ENCODE results near the gene DYNC2H1.

DYNC2H1 gene

GRCh38 chr11:103210543-103210942, 101.3 kb downstream of the DYNC2H1 start:
- Histone ChIP-seq H3K4me1 (ENCODE audit: control insufficient read depth in 1 of 2, insufficient read depth in 2 of 2, low read length in 2 of 2) (no peaks in the 10 kb centered on the region), H3K27ac (ENCODE audit: low read depth, low read length) (no peak overlapping the region), H3K9me3 (ENCODE audit: control insufficient read depth in 1 of 2, low read length in 2 of 2) (no peaks in the 10 kb centered on the region), H3K27me3 (ENCODE audit: control insufficient read depth in 1 of 2, insufficient read depth in 2 of 2, low read length in 2 of 2) (no peaks in the 10 kb centered on the region), H3K9ac (ENCODE audit: low read depth in 1 of 2, low read length in 2 of 2) (no peak overlapping the region), H3K36me3 (ENCODE audit: control insufficient read depth in 1 of 2, insufficient read depth in 2 of 2, low read length in 2 of 2) (no peaks in the 10 kb centered on the region), H3K4me3 (ENCODE audit: low read depth in 1 of 2, low read length in 2 of 2) (no peak overlapping the region)

- Histone ChIP-seq H3K9ac (ENCODE audit: low read depth in 1 of 2, low read length in 2 of 2) (no peak overlapping the region), H3K27ac (ENCODE audit: low read depth, low read length) (no peak overlapping the region), H3K27me3 (ENCODE audit: control insufficient read depth in 1 of 2, insufficient read depth in 2 of 2, low read length in 2 of 2) (no peaks in the 10 kb centered on the region), H3K4me3 (ENCODE audit: low read depth in 1 of 2, low read length in 2 of 2) (no peak overlapping the region), H3K36me3 (ENCODE audit: control insufficient read depth in 1 of 2, insufficient read depth in 2 of 2, low read length in 2 of 2) (no peaks in the 10 kb centered on the region), H3K9me3 (ENCODE audit: control insufficient read depth in 1 of 2, low read length in 2 of 2) (no peaks in the 10 kb centered on the region), H3K4me1 (ENCODE audit: control insufficient read depth in 1 of 2, insufficient read depth in 2 of 2, low read length in 2 of 2) (no peaks in the 10 kb centered on the region)
These were observed 106.6 kb downstream of the DYNC2H1 start for GRCh38 chr11:103215812-103216211.

GRCh38 chr11:103220133-103220532, 110.9 kb downstream of the DYNC2H1 start:
- H3K4me3 ChIP-seq (ENCODE audit: low read depth in 1 of 2, low read length in 2 of 2): no peak overlapping the region
- no peak overlapping the region for H3K27ac ChIP-seq (ENCODE audit: low read depth, low read length)
- H3K4me1 ChIP-seq (ENCODE audit: control insufficient read depth in 1 of 2, insufficient read depth in 2 of 2, low read length in 2 of 2): no peaks in the 10 kb centered on the region
- H3K36me3 ChIP-seq (ENCODE audit: control insufficient read depth in 1 of 2, insufficient read depth in 2 of 2, low read length in 2 of 2): no peaks in the 10 kb centered on the region
- no peak overlapping the region for H3K9ac ChIP-seq (ENCODE audit: low read depth in 1 of 2, low read length in 2 of 2)
- H3K9me3 ChIP-seq (ENCODE audit: control insufficient read depth in 1 of 2, low read length in 2 of 2): no peaks in the 10 kb centered on the region
- no peaks in the 10 kb centered on the region for H3K27me3 ChIP-seq (ENCODE audit: control insufficient read depth in 1 of 2, insufficient read depth in 2 of 2, low read length in 2 of 2)

GRCh38 chr11:103222806-103223205, 113.6 kb downstream of the DYNC2H1 start:
- H3K4me1 ChIP-seq (ENCODE audit: control insufficient read depth in 1 of 2, insufficient read depth in 2 of 2, low read length in 2 of 2): no peaks in the 10 kb centered on the region
- no peaks in the 10 kb centered on the region for H3K27me3 ChIP-seq (ENCODE audit: control insufficient read depth in 1 of 2, insufficient read depth in 2 of 2, low read length in 2 of 2)
- no peaks in the 10 kb centered on the region for H3K9me3 ChIP-seq (ENCODE audit: control insufficient read depth in 1 of 2, low read length in 2 of 2)
- no peaks in the 10 kb centered on the region for H3K36me3 ChIP-seq (ENCODE audit: control insufficient read depth in 1 of 2, insufficient read depth in 2 of 2, low read length in 2 of 2)
- no peak overlapping the region for H3K9ac ChIP-seq (ENCODE audit: low read depth in 1 of 2, low read length in 2 of 2)
- no peak overlapping the region for H3K4me3 ChIP-seq (ENCODE audit: low read depth in 1 of 2, low read length in 2 of 2)
- no peak overlapping the region for H3K27ac ChIP-seq (ENCODE audit: low read depth, low read length)

- no peak overlapping the region for H3K27ac ChIP-seq (ENCODE audit: low read depth, low read length)
- no peaks in the 10 kb centered on the region for H3K27me3 ChIP-seq (ENCODE audit: control insufficient read depth in 1 of 2, insufficient read depth in 2 of 2, low read length in 2 of 2)
- no peaks in the 10 kb centered on the region for H3K9me3 ChIP-seq (ENCODE audit: control insufficient read depth in 1 of 2, low read length in 2 of 2)
- H3K4me1 ChIP-seq (ENCODE audit: control insufficient read depth in 1 of 2, insufficient read depth in 2 of 2, low read length in 2 of 2): no peaks in the 10 kb centered on the region
- H3K36me3 ChIP-seq (ENCODE audit: control insufficient read depth in 1 of 2, insufficient read depth in 2 of 2, low read length in 2 of 2): no peaks in the 10 kb centered on the region
- H3K4me3 ChIP-seq (ENCODE audit: low read depth in 1 of 2, low read length in 2 of 2): no peak overlapping the region
- H3K9ac ChIP-seq (ENCODE audit: low read depth in 1 of 2, low read length in 2 of 2): no peak overlapping the region
These were observed 119.6 kb downstream of the DYNC2H1 start for GRCh38 chr11:103228807-103229206.

- Histone ChIP-seq H3K9me3 (ENCODE audit: control insufficient read depth in 1 of 2, low read length in 2 of 2) (no peaks in the 10 kb centered on the region), H3K4me3 (ENCODE audit: low read depth in 1 of 2, low read length in 2 of 2) (no peak overlapping the region), H3K9ac (ENCODE audit: low read depth in 1 of 2, low read length in 2 of 2) (no peak overlapping the region), H3K27me3 (ENCODE audit: control insufficient read depth in 1 of 2, insufficient read depth in 2 of 2, low read length in 2 of 2) (no peaks in the 10 kb centered on the region), H3K4me1 (ENCODE audit: control insufficient read depth in 1 of 2, insufficient read depth in 2 of 2, low read length in 2 of 2) (no peaks in the 10 kb centered on the region), H3K27ac (ENCODE audit: low read depth, low read length) (no peak overlapping the region), H3K36me3 (ENCODE audit: control insufficient read depth in 1 of 2, insufficient read depth in 2 of 2, low read length in 2 of 2) (no peaks in the 10 kb centered on the region)
These were observed 125.7 kb downstream of the DYNC2H1 start for GRCh38 chr11:103234974-103235373.

GRCh38 chr11:103241574-103241973, 132.3 kb downstream of the DYNC2H1 start:
- Histone ChIP-seq H3K9me3 (ENCODE audit: control insufficient read depth in 1 of 2, low read length in 2 of 2) (no peaks in the 10 kb centered on the region), H3K36me3 (ENCODE audit: control insufficient read depth in 1 of 2, insufficient read depth in 2 of 2, low read length in 2 of 2) (no peaks in the 10 kb centered on the region), H3K4me1 (ENCODE audit: control insufficient read depth in 1 of 2, insufficient read depth in 2 of 2, low read length in 2 of 2) (no peaks in the 10 kb centered on the region), H3K9ac (ENCODE audit: low read depth in 1 of 2, low read length in 2 of 2) (no peak overlapping the region), H3K27ac (ENCODE audit: low read depth, low read length) (no peak overlapping the region), H3K4me3 (ENCODE audit: low read depth in 1 of 2, low read length in 2 of 2) (no peak overlapping the region), H3K27me3 (ENCODE audit: control insufficient read depth in 1 of 2, insufficient read depth in 2 of 2, low read length in 2 of 2) (no peaks in the 10 kb centered on the region)

GRCh38 chr11:103254123-103254522, 144.9 kb downstream of the DYNC2H1 start:
- no peak overlapping the region for H3K9ac ChIP-seq (ENCODE audit: low read depth in 1 of 2, low read length in 2 of 2)
- no peaks in the 10 kb centered on the region for H3K36me3 ChIP-seq (ENCODE audit: control insufficient read depth in 1 of 2, insufficient read depth in 2 of 2, low read length in 2 of 2)
- no peak overlapping the region for H3K27ac ChIP-seq (ENCODE audit: low read depth, low read length)
- no peaks in the 10 kb centered on the region for H3K9me3 ChIP-seq (ENCODE audit: control insufficient read depth in 1 of 2, low read length in 2 of 2)
- no peaks in the 10 kb centered on the region for H3K4me1 ChIP-seq (ENCODE audit: control insufficient read depth in 1 of 2, insufficient read depth in 2 of 2, low read length in 2 of 2)
- H3K4me3 ChIP-seq (ENCODE audit: low read depth in 1 of 2, low read length in 2 of 2): no peak overlapping the region
- no peaks in the 10 kb centered on the region for H3K27me3 ChIP-seq (ENCODE audit: control insufficient read depth in 1 of 2, insufficient read depth in 2 of 2, low read length in 2 of 2)

- Histone ChIP-seq H3K4me1 (ENCODE audit: control insufficient read depth in 1 of 2, insufficient read depth in 2 of 2, low read length in 2 of 2) (no peaks in the 10 kb centered on the region), H3K4me3 (ENCODE audit: low read depth in 1 of 2, low read length in 2 of 2) (no peak overlapping the region), H3K36me3 (ENCODE audit: control insufficient read depth in 1 of 2, insufficient read depth in 2 of 2, low read length in 2 of 2) (no peaks in the 10 kb centered on the region), H3K27ac (ENCODE audit: low read depth, low read length) (no peak overlapping the region), H3K27me3 (ENCODE audit: control insufficient read depth in 1 of 2, insufficient read depth in 2 of 2, low read length in 2 of 2) (no peaks in the 10 kb centered on the region), H3K9me3 (ENCODE audit: control insufficient read depth in 1 of 2, low read length in 2 of 2) (no peaks in the 10 kb centered on the region), H3K9ac (ENCODE audit: low read depth in 1 of 2, low read length in 2 of 2) (no peak overlapping the region)
These were observed 148.1 kb downstream of the DYNC2H1 start for GRCh38 chr11:103257360-103257759.

GRCh38 chr11:103266167-103266831, 157.1 kb downstream of the DYNC2H1 start:
- no peak overlapping the region for H3K4me3 ChIP-seq (ENCODE audit: low read depth in 1 of 2, low read length in 2 of 2)
- H3K4me1 ChIP-seq (ENCODE audit: control insufficient read depth in 1 of 2, insufficient read depth in 2 of 2, low read length in 2 of 2): no peaks in the 10 kb centered on the region
- H3K27me3 ChIP-seq (ENCODE audit: control insufficient read depth in 1 of 2, insufficient read depth in 2 of 2, low read length in 2 of 2): no peaks in the 10 kb centered on the region
- H3K9me3 ChIP-seq (ENCODE audit: control insufficient read depth in 1 of 2, low read length in 2 of 2): no peaks in the 10 kb centered on the region
- H3K36me3 ChIP-seq (ENCODE audit: control insufficient read depth in 1 of 2, insufficient read depth in 2 of 2, low read length in 2 of 2): no peaks in the 10 kb centered on the region
- H3K27ac ChIP-seq (ENCODE audit: low read depth, low read length): no peak overlapping the region
- H3K9ac ChIP-seq (ENCODE audit: low read depth in 1 of 2, low read length in 2 of 2): no peak overlapping the region

GRCh38 chr11:103272876-103273275, 163.7 kb downstream of the DYNC2H1 start:
- Histone ChIP-seq H3K9ac (ENCODE audit: low read depth in 1 of 2, low read length in 2 of 2) (no peak overlapping the region), H3K27ac (ENCODE audit: low read depth, low read length) (no peak overlapping the region), H3K9me3 (ENCODE audit: control insufficient read depth in 1 of 2, low read length in 2 of 2) (no peaks in the 10 kb centered on the region), H3K4me1 (ENCODE audit: control insufficient read depth in 1 of 2, insufficient read depth in 2 of 2, low read length in 2 of 2) (no peaks in the 10 kb centered on the region), H3K27me3 (ENCODE audit: control insufficient read depth in 1 of 2, insufficient read depth in 2 of 2, low read length in 2 of 2) (no peaks in the 10 kb centered on the region), H3K4me3 (ENCODE audit: low read depth in 1 of 2, low read length in 2 of 2) (no peak overlapping the region), H3K36me3 (ENCODE audit: control insufficient read depth in 1 of 2, insufficient read depth in 2 of 2, low read length in 2 of 2) (no peaks in the 10 kb centered on the region)

Measured in duodenal mucosa (tissue), 2 donors.